ENCODE data around the gene ASB6. TPM values are rescaled to one million over a fixed set of nuclear protein-coding genes. Genes with fewer than 3 reads are reported as not detected.
A peak's percentile ranks its signal among the peaks of the same experiment; 100 is the strongest.

ASB6 gene
- total RNA-seq, 4 donors from 2014 or later: 13.3 to 30.0 (median 22.0) TPM

DNA sequence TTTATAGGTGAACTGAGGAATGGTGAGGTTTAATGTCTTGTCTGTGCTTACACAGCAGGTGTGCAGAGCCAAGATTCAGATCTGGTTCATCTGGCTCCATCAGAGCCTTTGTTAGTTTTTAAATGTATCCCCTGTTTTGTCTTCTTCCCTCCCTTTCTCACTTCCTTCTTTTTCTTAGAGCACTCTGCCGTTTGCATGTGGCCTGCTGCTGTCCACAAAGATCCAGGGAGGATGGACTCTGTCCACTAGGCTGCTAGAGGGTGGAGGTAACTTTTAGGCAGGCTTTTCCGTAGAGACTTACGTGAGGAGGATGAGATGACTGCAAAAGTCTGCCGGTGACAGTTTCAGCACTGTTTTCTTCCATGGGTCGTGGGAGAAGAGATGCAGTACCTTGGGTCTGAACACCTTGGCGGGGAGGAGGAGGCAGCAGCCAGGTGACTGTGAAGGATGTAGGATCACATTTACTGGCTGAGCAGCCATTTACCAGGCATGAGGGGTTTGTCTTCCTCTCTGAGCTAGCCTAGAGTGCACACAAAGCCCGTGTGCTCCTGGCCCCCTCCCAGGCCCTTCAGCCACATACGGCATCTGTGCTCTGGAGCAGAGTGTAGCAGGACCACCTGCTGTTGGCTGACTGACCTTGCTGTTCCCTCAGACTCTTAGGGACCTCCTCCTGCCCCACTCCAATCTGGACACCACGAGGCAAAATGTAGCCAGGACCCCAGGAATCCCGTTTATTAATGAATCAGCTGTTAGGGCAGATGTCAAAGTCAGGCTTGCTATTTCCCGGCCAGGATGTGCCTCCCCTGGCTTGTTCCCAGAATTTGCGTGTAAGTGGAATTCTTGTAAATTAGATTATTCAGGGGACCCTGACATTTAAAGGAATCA is 14.2 kb downstream of the ASB6 start:
- Histone ChIP-seq H3K27me3 (no peaks in the 10 kb centered on the region), H3K4me1 (peaks cover 47 to 85% (median 78%) of the 10 kb centered on the region in 4 donors), H3K36me3 (peaks cover 2 to 7% (median 3%) of the 10 kb centered on the region in 4 donors), H3K27ac (replicated peaks in 1 of 4) (peak overlapping the region; percentile 17 to 96 (median 56)), H3K9me3 (no peaks in the 10 kb centered on the region), H3K4me3 (peak overlapping the region; percentile 66 to 85 (median 82))
- no peak for TF ChIP-seq POLR2A (IDR thresholded peaks at IDR 0.05; ENCODE audit: low read depth)
- TF ChIP-seq, protein P1, sequence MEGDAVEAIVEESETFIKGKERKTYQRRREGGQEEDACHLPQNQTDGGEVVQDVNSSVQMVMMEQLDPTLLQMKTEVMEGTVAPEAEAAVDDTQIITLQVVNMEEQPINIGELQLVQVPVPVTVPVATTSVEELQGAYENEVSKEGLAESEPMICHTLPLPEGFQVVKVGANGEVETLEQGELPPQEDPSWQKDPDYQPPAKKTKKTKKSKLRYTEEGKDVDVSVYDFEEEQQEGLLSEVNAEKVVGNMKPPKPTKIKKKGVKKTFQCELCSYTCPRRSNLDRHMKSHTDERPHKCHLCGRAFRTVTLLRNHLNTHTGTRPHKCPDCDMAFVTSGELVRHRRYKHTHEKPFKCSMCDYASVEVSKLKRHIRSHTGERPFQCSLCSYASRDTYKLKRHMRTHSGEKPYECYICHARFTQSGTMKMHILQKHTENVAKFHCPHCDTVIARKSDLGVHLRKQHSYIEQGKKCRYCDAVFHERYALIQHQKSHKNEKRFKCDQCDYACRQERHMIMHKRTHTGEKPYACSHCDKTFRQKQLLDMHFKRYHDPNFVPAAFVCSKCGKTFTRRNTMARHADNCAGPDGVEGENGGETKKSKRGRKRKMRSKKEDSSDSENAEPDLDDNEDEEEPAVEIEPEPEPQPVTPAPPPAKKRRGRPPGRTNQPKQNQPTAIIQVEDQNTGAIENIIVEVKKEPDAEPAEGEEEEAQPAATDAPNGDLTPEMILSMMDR (IDR thresholded peaks at IDR 0.05): no peak
- intact Hi-C loops (cut with DNase I): no loop called here
- WGBS: 40% methylated on average over 10 of the region's 12 CpGs
- no peak for DNase-seq (ENCODE audit: extremely low spot score)

DNA sequence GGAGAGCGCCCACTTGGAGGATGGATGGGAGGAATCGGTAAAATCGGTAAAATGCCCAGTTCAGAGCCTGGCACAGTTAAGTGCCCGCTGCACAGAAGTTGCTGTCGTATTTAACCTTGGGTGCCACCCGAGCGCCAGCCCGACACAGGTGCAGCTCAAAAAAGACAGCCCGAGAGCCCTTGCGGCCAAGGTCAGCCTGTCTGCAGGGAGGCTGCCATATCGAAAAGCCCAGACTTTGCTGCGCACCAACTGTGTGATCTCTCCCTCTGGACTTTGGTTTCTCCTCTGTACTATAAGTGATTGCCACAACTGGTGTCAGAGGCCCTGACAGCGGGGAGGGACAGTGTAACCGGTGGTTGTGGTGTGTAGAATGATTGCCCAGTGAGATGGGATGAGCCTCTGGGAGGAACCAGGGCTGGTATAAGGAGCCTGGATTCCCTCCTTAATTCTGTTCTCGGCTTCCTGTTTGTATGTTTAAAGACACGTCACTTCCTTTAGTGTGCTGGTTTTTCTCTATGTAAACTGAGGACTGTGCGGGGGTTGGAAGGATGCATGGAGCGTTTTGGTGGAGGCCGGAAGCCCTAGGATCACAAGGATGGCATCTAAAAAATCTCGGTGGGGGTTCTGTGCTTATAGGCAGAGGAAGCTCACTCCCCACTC is 15.2 kb downstream of the ASB6 start:
- WGBS: under 1% methylated on average over 17 of the region's 20 CpGs
- H3K27me3 ChIP-seq: no peaks in the 10 kb centered on the region
- intact Hi-C loops (cut with DNase I): no loop called here
- no peaks in the 10 kb centered on the region for H3K36me3 ChIP-seq
- peaks cover 40 to 74% (median 70%) of the 10 kb centered on the region in 4 donors for H3K4me1 ChIP-seq
- DNase-seq (ENCODE audit: extremely low spot score): no peak
- TF ChIP-seq POLR2A (IDR thresholded peaks at IDR 0.05; ENCODE audit: low read depth) (no peak), POLR2AphosphoS5 (IDR thresholded peaks at IDR 0.05) (no peak), EP300 (IDR thresholded peaks at IDR 0.05) (no peak)
- TF ChIP-seq, protein P1 (IDR thresholded peaks at IDR 0.05): no peak
- H3K27ac ChIP-seq (replicated peaks in 1 of 4): peak overlapping the region; percentile 90 to 96 (median 93)
- H3K4me3 ChIP-seq: peak overlapping the region; percentile 66 to 85 (median 82)
- no peaks in the 10 kb centered on the region for H3K9me3 ChIP-seq

DNA sequence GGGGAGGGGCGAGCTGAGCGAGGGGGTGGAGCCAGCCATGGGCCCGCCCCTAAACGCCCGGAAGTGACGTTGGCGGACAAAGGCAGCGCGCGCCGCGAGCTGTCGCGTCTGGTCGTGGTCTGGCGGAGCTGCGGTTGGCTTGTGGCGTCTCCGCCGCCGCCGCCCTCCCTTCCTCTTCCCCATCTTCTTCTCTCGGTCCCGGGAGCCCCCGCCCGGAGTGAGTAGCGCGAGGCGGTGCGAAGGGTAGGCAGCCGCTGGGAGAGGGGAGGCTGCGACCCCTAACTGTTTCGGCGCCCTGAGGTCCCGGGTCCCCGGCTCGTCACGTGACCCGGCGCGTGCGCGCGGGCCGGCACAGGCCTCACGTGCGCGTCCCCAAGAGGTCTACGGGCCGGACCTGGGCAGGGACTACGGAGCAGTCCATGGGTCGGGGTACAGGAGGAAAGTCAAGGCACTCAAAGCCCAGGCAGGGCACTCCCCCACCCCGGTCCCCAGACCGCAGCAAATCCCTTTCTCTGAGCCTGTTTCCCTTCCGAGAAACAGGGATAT is 15.8 kb downstream of the ASB6 start, which contains the start of gene NTMT1:
TSS of gene NTMT1 (plus strand) at position 85 of the 546 bp plus-strand sequence. CDS start 6,541 bp downstream, outside the sequence.
- Histone ChIP-seq H3K27ac (replicated peaks in 1 of 4) (peak within 1 kb of the TSS; percentile 90 to 96 (median 93)), H3K4me3 (peak within 1 kb of the TSS; percentile 66 to 85 (median 82)), H3K27me3 (no peaks in the 10 kb centered on the region), H3K36me3 (no peaks in the 10 kb centered on the region), H3K4me1 (peaks cover 34 to 68% (median 64%) of the 10 kb centered on the region in 4 donors), H3K9me3 (no peaks in the 10 kb centered on the region)
- under 1% methylated on average over 39 of the region's 55 CpGs for WGBS
- intact Hi-C loops (cut with DNase I): no loop called here
- TF ChIP-seq, protein P1 (IDR thresholded peaks at IDR 0.05): peak in 1 of 3 experiments; percentile 13
- TF ChIP-seq POLR2A (IDR thresholded peaks at IDR 0.05; ENCODE audit: low read depth) (peak; percentile 96), EP300 (IDR thresholded peaks at IDR 0.05) (no peak), POLR2AphosphoS5 (IDR thresholded peaks at IDR 0.05) (peak; percentile 99 to 100)
- DNase-seq (ENCODE audit: extremely low spot score): peak; percentile 97

DNA sequence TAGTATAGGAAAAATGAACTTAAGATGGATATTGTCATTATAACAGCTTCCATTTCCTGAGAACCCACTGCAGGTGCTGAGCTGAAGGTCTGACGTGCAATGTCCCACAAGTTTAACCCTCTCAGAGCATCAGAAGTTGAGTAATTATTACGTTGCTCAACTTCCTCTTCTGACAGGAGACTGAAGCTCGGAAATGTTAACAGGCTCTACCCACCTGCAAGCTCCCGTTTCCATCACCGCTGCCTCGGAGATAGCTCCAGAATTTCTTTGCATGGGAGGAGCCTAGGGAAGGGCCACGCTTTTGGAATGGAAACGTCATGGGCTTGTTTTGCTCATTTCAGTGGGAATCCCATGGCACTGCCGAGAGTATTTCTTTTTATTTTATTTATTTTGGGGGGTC is 17.0 kb downstream of the ASB6 start:
- WGBS: 44% methylated on average over 9 of the region's 9 CpGs
- H3K9me3 ChIP-seq: no peaks in the 10 kb centered on the region
- H3K27me3 ChIP-seq: peaks cover 0 to 4% (median under 1%) of the 10 kb centered on the region in 4 donors
- H3K4me3 ChIP-seq: peak overlapping the region in 1 of 4 donors; percentile 78
- no peak for TF ChIP-seq POLR2AphosphoS5 (IDR thresholded peaks at IDR 0.05)
- no peak for TF ChIP-seq POLR2A (IDR thresholded peaks at IDR 0.05; ENCODE audit: low read depth)
- TF ChIP-seq, protein P1 (IDR thresholded peaks at IDR 0.05): no peak
- no peak for TF ChIP-seq EP300 (IDR thresholded peaks at IDR 0.05)
- intact Hi-C loops (cut with DNase I): no loop called here
- H3K27ac ChIP-seq (replicated peaks in 1 of 4): peak overlapping the region in 3 of 4 donors; percentile 15 to 96 (median 90)
- H3K4me1 ChIP-seq: peaks cover 28 to 66% (median 63%) of the 10 kb centered on the region in 4 donors
- no peak for DNase-seq (ENCODE audit: extremely low spot score)
- no peaks in the 10 kb centered on the region for H3K36me3 ChIP-seq
